HG03432 (cell line): ENCODE data around the gene FXYD2.

ENCODE experiments used
- ATAC-seq: cut with Tn5 transposase; IDR thresholded peaks from one replicate; pipeline ENCODE4 v1.9.1; 2021; ENCODE audit warnings: mild to moderate bottlenecking, moderate library complexity; ENCODE audit not compliant: unreplicated experiment

The FXYD2 gene

DNA sequence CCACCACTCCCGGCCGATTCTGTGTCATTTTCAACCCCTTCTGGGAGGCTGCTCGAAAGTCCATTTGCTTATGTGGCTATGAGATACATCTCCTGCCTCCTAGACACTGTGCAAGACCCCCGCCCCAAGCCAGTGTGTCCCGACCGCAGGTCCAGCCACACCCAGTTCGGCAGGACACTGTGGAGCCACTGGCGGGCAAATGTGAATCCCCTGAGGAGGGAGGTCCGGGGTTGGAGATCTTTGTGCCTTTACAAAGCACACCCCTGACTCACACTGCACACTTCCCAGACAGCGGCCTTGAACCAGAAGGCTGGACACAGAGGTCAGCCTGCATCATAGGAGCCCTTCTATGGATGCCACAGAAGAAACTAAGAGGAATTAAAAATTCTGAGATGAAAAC, 34.5 kb upstream of the FXYD2 start:
- no peak for ATAC-seq

DNA sequence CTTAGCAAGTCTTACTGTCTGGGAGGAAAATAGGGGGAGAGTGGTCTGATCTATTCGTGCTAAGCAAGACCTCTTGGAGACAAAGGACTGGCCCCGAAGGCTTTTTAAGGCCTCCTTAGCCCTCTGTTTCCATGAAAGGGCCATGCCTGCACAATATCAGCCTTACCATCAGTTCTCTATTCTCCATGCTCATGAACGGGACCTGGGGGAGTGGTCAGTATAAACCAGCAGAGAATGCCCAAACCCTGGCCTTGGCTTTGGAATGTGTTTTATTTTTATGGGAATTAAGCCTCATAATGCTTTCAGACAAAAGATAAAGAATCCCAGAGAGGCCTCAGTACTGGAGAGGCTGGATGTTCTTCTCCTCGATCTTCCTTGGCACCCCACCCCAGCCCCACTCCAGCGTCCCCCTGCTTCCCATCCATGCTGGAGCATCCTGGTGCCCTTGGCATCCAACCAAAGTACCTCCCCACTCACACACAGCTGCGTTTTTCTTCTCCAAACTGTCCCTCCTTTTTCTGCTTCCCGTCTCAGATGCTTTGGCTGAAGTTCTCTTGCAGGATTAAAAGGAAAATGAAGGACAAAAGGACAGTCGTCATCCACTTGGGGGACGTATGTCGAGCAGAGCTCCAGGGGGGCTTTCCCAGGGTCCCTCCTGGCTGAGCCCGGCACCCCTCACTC, 33.3 kb upstream of the FXYD2 start:
- no peak for ATAC-seq

DNA sequence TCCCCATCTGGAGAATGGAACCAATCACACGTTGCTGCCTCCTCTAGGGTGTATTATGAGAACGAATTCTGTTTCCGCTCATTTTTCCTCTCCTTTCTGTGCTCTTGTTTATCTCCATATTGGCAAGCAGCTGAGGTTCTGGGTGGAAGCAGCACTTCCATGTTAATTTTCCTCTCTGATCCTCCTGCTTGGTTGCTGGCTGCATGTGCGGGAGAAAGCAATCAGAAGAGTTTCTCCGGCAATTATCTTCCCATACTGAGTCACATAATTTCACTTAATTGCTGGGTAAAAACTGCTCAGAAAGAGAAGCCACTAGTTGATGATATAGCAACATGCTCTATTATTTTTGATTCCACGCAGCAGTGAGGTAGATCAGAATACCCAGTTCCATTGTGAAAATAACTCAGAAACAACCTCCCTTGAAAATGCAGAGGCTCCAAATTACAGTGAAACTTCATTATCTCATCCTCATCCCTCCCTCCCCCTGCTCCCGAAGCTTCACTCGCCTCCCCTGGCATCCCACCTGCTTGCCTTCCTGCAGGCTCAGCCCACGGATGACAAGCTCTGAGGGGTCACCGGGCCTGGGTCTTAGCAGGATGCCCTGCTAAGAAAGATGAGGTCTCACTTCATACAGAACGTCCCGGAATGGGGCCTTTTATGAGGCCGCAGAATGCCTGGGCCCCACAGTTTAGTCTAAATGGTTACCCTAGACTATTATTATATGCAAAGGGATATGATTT, 31.5 kb upstream of the FXYD2 start:
- ATAC-seq: no peak

DNA sequence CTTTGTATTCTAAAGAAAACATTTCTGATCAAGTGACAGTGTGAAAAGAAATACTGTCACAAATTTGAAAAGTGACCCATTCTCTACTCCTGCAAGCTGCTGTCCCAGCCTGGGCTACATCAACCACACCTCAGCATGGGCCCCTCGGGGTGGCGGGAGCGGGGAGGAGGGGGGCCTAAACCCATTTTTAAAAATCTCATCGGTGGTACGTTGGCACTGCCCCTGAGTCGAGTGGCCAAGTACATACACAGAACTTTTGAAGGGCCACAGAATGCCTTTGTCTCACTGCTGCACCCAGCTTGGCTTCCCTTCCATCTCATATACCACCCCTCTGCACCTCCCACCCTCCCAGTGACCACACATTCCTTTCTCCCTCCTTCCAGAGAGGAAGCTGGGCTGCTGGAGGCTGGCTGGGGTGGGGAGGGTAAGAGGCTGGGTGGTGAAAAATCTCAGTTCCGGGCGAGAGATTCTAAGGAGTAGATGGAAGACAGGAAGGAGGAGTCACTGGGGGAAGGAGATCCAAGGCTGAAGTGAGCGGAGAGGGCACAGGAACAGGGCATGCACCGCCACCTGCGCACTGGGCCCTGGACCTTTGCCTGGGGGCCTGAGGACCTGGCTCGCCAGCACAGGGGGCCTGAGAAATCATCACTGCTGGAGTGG, 30.8 kb upstream of the FXYD2 start:
- ATAC-seq: no peak

DNA sequence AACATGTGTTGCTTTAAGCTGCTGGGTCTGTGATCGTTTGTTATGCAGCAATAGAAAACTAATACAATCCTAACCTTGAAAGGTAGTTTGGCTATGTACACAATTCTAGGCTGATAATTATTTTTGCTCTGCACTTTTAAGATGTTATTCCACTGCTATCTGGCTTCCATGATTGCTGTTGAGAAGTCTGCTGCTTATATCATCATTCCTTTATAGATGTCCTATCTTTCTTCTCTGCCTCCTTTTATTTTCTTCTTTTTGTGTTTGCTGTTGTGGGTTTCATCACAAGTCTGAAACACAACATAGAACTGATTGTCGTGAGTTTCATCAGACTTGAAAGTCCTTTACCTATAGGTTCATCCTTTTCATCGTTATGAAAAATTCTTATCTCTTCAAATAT, 27.8 kb upstream of the FXYD2 start:
- ATAC-seq: no peak

DNA sequence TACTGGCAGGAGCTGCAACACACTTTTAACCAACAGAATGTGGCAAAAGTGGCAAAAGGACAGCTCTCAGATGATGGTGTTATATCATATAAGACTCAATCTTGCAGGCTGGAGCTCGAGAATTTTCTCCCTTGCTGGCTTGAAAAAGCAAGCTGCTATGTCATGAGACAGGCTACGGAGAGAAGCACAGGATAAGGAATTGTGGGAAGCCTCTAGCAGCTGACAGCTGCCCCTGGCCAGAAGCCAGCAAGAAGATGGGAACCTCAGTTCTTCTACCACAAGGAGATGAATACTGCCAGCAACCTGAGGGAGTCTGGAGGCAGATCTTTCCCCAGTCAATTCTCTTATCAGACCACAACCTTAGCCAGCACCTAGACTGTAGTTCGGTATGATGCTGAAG, 27.3 kb upstream of the FXYD2 start:
- ATAC-seq: no peak

DNA sequence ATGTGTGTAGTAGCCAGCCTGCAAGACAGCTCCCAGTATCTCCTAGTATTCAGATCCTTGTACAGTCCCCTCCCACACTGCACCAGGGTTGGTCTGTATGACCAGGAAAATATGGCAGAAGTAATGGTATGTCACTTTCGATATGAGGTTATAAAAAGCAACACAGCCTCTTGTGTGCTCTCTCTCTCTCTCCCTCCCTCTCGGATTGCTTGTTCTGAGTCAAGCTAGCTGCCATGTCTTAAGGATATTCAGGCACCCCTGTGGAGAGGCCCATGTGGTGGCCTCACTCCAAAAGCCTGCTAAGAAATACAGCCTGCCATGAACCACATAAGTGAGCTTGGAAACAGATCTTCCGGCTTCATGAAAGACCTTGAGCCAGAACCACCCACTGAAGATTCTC, 26.6 kb upstream of the FXYD2 start:
- no peak for ATAC-seq

DNA sequence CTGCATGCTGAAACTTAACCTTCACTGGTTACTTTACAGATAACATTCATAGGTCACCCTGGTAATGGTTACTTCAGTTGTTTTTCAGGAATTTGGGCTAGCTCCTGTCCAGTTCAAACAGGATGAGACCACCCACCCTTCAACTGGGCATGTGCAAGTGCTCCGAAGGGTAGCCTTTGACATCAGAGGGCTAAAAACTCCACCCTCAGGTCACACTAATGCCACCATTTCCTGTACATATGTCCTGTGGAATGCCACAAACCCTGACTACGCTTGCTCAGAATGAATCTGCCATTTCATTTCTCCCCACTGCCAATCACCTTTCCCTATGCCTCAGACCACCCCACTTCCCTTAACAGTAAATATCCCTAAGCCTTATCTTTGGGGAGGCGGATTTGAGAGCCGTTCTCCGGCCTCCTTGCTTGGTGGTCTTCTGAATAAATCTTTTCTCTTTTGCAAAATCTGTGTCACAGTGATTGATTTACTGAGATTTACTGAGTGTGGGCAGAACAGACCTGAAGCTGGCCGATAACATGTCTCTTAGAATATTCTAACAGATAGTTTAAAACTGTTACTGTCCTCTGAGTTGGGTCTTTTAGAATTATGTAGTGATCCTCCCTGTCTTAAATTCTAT, 25.4 kb upstream of the FXYD2 start:
- ATAC-seq: no peak

DNA sequence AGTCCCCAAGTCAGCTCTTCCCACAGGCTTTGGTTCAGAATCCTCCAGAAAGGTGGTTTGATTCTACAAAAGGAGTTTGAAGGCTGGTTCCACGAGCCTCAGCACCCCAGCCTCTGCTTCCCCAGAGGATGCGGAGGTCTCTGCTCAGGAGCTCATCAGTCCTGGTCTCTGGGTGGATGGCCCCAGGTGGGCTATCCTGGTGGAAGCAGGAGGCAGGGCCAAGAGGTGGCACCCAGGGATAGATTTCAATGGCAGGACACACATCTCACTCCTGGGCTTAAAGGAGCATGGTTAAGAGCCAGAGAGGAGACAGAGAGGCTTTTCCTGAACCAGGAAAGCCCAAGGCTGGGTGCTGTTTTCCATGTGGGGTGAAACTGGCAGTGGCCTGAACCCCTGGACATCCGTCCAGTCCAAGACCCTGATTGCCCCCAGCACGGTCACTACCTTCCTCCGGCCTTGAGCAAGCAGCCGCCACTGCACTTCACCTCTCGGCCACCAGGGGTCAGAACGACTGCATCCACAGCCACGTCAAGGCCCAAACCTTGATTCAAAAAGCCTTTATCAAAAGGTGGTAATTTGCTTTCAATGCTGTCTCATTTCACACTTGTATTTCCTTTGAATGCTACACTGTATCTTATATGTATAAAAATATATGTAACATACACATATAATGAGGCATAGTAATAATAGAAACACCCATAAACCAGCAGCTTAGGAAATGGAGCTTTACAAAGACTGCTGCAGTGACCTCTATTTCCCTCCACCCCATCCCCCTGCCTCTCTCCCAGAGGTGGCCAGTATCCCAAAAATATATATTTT, 19.3 kb upstream of the FXYD2 start:
- no peak for ATAC-seq

DNA sequence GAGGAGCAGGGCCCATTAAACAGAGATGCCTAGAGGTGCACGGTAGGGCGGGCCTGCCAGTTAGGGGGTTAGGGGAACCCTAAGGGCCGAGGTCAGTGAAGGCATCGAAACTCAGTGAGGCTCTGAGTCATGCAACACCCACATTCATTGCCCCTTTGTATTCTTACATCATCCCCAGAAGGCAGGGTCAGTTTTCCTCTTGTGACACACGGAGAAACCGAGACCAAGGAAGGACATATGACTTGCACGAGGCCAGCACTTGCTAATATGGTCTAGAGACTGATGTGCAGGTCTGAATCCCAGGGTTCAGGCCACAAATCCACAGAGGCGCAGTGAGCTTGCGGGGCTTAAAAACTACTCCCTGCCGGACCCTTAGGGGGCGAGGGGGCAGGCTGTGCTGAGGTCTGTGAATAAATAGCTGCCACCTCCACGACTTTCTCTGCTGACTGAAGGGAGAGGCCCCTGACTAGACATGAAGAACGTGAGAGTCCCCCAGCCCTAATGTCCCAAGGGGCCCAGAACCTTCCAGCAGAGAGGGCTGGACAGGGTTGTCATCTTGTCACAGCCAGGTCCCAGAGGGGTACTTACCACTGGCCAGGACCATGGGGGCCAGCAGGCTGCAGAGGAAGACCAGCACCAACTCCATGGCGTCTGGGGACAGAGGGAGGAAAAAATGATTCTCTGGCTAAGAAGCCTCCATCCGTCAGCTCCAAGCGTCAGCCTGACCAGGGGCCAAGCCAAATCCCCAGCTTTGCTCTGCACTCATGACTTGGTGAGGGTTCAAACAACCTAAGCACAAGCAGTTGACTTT, 17.8 kb upstream of the FXYD2 start:
- ATAC-seq: no peak

DNA sequence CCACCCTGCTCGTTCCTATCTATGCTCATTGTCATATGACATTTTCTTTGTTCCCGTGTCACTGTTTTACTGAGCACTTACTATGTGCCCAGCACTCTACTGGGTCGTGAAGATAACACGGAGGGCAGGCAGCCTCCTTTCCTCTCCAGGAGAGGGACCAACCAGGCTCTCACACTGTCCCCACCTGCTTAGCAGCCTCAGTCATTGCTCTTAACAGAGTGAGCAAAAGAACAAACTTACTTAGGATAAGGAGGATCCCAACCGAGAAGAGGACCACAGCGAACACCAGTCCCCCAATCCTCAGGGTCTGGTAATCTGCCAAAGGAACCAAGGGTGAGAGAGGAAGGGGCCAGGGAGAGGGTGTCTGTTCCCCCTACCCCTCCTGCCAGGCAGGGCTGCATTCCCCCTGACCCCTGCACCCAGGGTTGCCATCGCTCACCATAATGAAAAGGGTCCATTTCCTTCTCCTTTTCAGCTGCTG, 17.0 kb upstream of the FXYD2 start:
- ATAC-seq: no peak

DNA sequence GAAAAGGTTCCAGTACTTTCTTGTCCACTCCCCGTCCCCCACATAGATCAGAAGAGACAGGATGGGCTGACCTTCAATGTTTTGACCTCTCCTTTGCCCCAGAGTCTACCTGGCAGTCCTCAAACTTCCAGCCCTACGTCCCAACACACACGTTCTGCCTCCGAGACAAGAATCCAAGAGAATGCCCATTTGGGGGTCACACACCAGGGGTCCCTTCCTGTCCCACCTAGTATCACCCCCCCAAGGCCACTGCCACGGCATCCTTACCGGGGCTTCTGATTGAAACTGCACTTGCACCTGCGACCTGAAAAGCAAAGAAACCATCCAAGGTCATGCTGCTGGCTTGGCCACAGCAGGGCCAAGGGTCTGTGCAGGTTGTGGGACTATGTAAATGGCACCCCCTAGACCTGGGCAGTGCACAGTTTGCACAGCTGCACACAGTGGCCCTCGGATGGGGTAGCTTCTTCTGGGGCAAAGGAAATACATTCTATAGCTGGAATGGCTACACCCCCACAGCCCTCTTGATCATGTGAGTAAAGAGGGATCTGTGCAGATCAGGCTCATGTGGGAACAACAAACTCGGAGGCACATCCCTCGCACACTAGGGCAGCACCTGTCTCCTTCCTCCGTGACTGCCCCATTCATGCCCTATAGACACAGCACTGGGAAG, 16.5 kb upstream of the FXYD2 start:
- no peak for ATAC-seq

DNA sequence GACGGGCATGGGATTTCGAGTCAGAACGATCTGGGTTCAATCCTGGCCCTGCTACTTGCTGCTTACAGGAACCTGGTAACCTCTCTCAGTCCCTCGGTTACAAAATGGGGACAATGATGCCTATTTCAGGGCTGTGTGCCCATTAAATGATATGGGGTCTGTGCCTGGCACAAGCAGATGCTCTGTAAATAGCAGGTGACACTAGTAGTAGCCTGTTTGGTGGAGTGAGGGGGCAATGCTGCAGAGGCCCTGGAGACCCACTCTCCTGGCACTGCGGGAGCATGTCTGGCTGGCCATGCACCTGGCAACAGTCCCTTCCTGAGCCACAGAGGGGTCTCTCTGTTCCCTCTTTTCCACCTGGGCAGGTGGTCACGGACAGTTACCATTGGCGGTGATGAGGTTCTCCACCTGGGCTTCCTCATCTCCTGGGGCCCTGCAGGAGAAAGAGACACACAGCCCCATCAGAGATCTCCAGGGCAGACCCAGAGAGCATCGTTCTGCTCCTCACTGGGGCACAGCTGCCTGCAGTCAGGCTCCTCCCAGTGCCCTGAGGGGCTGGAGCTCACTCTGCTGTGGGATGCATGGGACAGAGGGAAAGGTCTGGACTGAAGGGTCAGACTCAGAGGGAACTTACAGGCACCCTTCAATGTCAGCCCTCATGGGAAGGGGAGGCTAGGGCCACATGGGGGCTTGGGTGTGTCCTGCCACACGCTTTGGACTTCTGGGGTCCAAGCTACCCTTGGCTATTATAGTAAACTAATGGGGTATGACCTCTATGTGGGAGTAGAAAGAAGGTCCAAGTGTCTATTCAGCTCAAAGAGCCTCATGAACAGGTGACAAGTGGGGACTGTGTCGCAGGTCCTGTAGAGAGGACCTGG, 15.6 kb upstream of the FXYD2 start:
- ATAC-seq: no peak

DNA sequence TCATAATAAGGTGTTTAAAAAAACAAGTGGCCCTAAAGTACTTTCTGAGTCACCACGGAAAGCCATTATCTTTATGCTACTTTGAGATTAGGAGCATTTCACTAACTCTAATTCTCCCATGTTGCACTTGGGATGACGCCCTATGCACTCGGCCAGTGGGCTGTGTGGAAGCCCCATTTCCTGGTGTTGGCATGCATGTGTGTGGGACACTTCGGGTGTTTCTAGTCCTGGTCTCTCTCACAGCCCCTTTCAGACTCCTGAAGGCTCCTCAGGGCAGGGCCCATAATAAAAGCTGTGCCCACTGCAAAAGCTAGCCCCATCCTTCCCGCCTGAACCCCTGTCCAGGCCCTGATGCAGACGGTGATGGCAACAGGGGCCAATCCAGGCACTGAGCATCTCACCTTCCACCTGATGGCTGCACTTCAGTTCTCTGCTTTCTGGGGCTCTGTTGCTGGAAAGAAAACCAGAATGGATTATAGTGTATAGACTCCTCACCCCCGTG, 14.9 kb upstream of the FXYD2 start:
- ATAC-seq: no peak

DNA sequence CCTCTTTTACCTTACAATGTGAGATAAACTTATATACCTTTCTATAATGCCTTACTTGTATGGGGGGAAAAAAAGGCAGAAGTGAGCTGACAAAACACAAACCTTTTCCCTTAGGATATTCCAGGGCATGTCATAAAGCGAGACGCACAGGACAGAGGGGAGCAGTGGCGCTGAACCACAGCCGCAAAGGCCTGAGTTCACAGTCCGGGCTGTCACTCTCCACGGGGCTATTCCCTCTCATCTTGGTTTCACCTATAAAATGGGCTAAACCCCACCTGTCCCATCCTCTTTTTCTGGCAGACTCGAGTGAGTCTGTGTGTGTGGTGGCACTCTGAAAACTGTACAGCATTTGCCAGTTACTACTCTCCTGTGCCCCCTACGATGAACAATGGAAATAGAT, 14.4 kb upstream of the FXYD2 start:
- ATAC-seq: no peak

DNA sequence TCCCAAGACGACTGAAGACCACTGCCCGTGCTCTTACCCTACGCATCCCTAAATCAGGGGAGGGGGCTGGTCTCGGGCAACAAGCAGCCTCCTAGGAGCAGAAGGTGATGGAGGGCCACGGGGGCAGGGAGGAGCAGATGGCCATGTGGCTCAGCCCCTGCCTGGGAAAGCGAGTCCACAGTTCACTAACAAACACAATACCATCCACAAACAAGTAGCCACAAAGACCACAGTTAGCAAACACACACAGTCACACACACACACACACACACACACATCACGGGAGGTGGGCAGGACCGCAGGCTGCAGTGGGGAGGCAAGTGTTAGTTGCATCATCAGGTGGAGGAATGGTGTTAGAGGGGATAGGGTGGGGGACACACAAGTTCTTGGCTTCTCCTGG, 13.2 kb upstream of the FXYD2 start:
- ATAC-seq: no peak

DNA sequence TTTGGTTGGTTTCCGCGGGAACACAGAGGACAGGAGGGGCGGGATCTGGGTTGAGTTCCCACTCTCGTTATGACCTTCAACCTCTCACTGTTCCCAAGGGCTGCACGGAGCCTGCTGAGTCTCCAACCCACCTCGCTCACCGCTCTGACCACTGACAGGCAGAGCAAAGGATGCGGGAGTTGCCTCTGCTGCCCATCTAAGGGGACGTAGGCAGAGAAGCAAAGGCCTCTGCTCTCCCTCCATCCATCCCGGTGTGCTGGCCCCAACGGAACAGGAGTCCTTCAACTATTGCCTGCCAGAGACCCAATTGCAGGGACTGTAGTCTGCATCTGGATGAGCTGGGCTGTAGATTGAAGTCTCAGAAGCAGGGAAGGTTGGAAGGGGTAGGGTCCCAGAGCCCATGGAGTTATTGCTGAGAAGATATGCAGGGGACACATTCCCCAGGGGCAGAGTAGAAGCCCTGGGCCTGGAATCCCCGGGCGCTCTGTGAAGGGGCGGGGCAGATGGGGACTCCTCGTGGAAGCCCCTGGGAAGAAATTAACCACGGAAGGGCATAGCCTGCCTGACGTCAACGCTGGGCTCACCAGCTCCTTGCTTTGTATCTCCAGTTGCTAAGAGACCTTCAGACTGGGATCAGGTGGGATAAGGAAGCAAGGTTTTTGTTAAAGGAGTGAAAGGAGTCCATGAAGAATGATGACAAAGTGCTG, 12.7 kb upstream of the FXYD2 start:
- ATAC-seq: no peak
